ENCODE measurements around the gene MAMLD1. TPM values are rescaled to one million over a fixed set of nuclear protein-coding genes. Genes with fewer than 3 reads are reported as not detected.

Gene MAMLD1
- total and polyA plus RNA-seq, 2 experiments from 2014 or later, result 2.1 to 2.4 TPM

GRCh38 chrX:150456466-150456865 is 93.3 kb downstream of the MAMLD1 start:
- WGBS (ENCODE audit: low lambda C conversion rate, missing lambda C conversion rate), result 73% methylated on average over 6 of the region's 6 CpGs
- Histone ChIP-seq H3K36me3 (replicated peaks; ENCODE audit: insufficient read depth, low read depth) (no peaks in the 10 kb centered on the region), H3K27ac (no peak overlapping the region), H2AFZ (no peak overlapping the region), H4K20me1 (ENCODE audit: insufficient read depth, poor library complexity, severe bottlenecking) (no peaks in the 10 kb centered on the region), H3K9me3 (ENCODE audit: low read depth) (no peaks in the 10 kb centered on the region), H3K9me2 (replicated peaks; ENCODE audit: insufficient read depth) (no peaks in the 10 kb centered on the region), H3K4me3 (no peak overlapping the region), H3K27me3 (no peaks in the 10 kb centered on the region), H3K4me2 (no peak overlapping the region), H3K79me2 (no peaks in the 10 kb centered on the region), H3K4me1 (ENCODE audit: insufficient read depth) (no peaks in the 10 kb centered on the region)
- no peak for DNase-seq (ENCODE audit: low spot score)
- TF ChIP-seq CTCF (IDR thresholded peaks at IDR 0.05; ENCODE audit: poor library complexity) (no peak), EZH2 (IDR thresholded peaks at IDR 0.05; ENCODE audit: borderline replicate concordance) (no peak), EZH2phosphoT487 (IDR thresholded peaks at IDR 0.05; ENCODE audit: low read depth, severe bottlenecking, unreplicated experiment) (no peak)

DNA sequence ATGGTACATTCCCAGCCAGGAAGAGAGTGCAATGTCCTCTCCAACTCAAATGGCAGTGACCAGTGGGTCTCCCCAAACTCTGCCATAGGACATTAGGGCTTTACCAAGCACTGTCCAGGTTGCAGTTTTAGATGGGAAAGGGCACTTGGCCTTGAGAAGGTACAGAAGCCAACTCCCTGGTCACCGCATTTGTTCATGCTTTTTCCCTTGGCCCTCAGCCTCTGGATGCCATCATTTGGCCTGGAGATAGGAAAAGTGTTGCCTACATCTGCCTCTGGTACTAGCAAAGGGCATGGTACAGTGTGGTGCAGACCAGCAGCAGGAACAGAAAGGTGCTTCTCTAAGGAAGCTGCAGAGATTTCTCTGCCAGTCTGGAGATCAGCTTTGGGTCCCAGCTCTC is 93.8 kb downstream of the MAMLD1 start:
- H3K27ac ChIP-seq, result no peak overlapping the region
- H3K9me2 ChIP-seq (replicated peaks; ENCODE audit: insufficient read depth), result no peaks in the 10 kb centered on the region
- no peak for DNase-seq (ENCODE audit: low spot score)
- H3K4me2 ChIP-seq, result no peak overlapping the region
- WGBS (ENCODE audit: low lambda C conversion rate, missing lambda C conversion rate), result 80% methylated on average over 1 of the region's 1 CpG
- no peaks in the 10 kb centered on the region for H3K4me1 ChIP-seq (ENCODE audit: insufficient read depth)
- TF ChIP-seq EZH2phosphoT487 (IDR thresholded peaks at IDR 0.05; ENCODE audit: low read depth, severe bottlenecking, unreplicated experiment) (no peak), EZH2 (IDR thresholded peaks at IDR 0.05; ENCODE audit: borderline replicate concordance) (no peak), CTCF (IDR thresholded peaks at IDR 0.05; ENCODE audit: poor library complexity) (no peak)
- H2AFZ ChIP-seq, result no peak overlapping the region
- H3K4me3 ChIP-seq, result no peak overlapping the region
- no peaks in the 10 kb centered on the region for H3K9me3 ChIP-seq (ENCODE audit: low read depth)
- no peaks in the 10 kb centered on the region for H3K36me3 ChIP-seq (replicated peaks; ENCODE audit: insufficient read depth, low read depth)
- H3K27me3 ChIP-seq, result no peaks in the 10 kb centered on the region
- H3K79me2 ChIP-seq, result no peaks in the 10 kb centered on the region
- no peaks in the 10 kb centered on the region for H4K20me1 ChIP-seq (ENCODE audit: insufficient read depth, poor library complexity, severe bottlenecking)

- H3K4me2 ChIP-seq, result no peak overlapping the region
- no peaks in the 10 kb centered on the region for H3K79me2 ChIP-seq
- DNase-seq (ENCODE audit: low spot score), result no peak
- no peaks in the 10 kb centered on the region for H3K27me3 ChIP-seq
- no peaks in the 10 kb centered on the region for H3K9me3 ChIP-seq (ENCODE audit: low read depth)
- H3K9me2 ChIP-seq (replicated peaks; ENCODE audit: insufficient read depth), result no peaks in the 10 kb centered on the region
- TF ChIP-seq EZH2 (IDR thresholded peaks at IDR 0.05; ENCODE audit: borderline replicate concordance), result no peak
- no peak for TF ChIP-seq EZH2phosphoT487 (IDR thresholded peaks at IDR 0.05; ENCODE audit: low read depth, severe bottlenecking, unreplicated experiment)
- no peak for TF ChIP-seq CTCF (IDR thresholded peaks at IDR 0.05; ENCODE audit: poor library complexity)
- H3K36me3 ChIP-seq (replicated peaks; ENCODE audit: insufficient read depth, low read depth), result no peaks in the 10 kb centered on the region
- H3K27ac ChIP-seq, result no peak overlapping the region
- H2AFZ ChIP-seq, result no peak overlapping the region
- no peak overlapping the region for H3K4me3 ChIP-seq
- no peaks in the 10 kb centered on the region for H3K4me1 ChIP-seq (ENCODE audit: insufficient read depth)
- H4K20me1 ChIP-seq (ENCODE audit: insufficient read depth, poor library complexity, severe bottlenecking), result no peaks in the 10 kb centered on the region
Measured at GRCh38 chrX:150459196-150459595, 96.1 kb downstream of the MAMLD1 start.

- H3K9me2 ChIP-seq (replicated peaks; ENCODE audit: insufficient read depth), result no peaks in the 10 kb centered on the region
- no peaks in the 10 kb centered on the region for H3K9me3 ChIP-seq (ENCODE audit: low read depth)
- no peak overlapping the region for H3K4me3 ChIP-seq
- no peak overlapping the region for H3K27ac ChIP-seq
- WGBS (ENCODE audit: low lambda C conversion rate, missing lambda C conversion rate), result 67% methylated on average over 1 of the region's 1 CpG
- no peak for TF ChIP-seq EZH2 (IDR thresholded peaks at IDR 0.05; ENCODE audit: borderline replicate concordance)
- no peak for TF ChIP-seq CTCF (IDR thresholded peaks at IDR 0.05; ENCODE audit: poor library complexity)
- TF ChIP-seq EZH2phosphoT487 (IDR thresholded peaks at IDR 0.05; ENCODE audit: low read depth, severe bottlenecking, unreplicated experiment), result no peak
- H2AFZ ChIP-seq, result no peak overlapping the region
- no peaks in the 10 kb centered on the region for H3K27me3 ChIP-seq
- no peaks in the 10 kb centered on the region for H3K4me1 ChIP-seq (ENCODE audit: insufficient read depth)
- no peak overlapping the region for H3K4me2 ChIP-seq
- H4K20me1 ChIP-seq (ENCODE audit: insufficient read depth, poor library complexity, severe bottlenecking), result no peaks in the 10 kb centered on the region
- no peak for DNase-seq (ENCODE audit: low spot score)
- no peaks in the 10 kb centered on the region for H3K79me2 ChIP-seq
- H3K36me3 ChIP-seq (replicated peaks; ENCODE audit: insufficient read depth, low read depth), result no peaks in the 10 kb centered on the region
Measured at GRCh38 chrX:150460063-150460462, 96.9 kb downstream of the MAMLD1 start.
